Measurements from ENCODE around the gene AGPAT4.
"Not testable (repeated sequence)": the region's sequence is repeated elsewhere in the genome, so short reads cannot be mapped to it uniquely, and the experiment has no call there.

AGPAT4 gene

GRCh38 chr6:161198783-161199460, 74.9 kb downstream of the AGPAT4 start:
- Mint-ChIP-seq H3K27me3 (ENCODE audit: low read depth) (no peaks in the 10 kb centered on the region), H3K4me3 (no peak overlapping the region), H3K4me1 (ENCODE audit: low read depth) (peaks cover 1% of the 10 kb centered on the region), H3K27ac (no peak overlapping the region), H3K36me3 (ENCODE audit: low read depth) (peaks cover 10% of the 10 kb centered on the region), H3K9me3 (no peaks in the 10 kb centered on the region)

- Mint-ChIP-seq H3K36me3 (ENCODE audit: low read depth) (peaks cover 10% of the 10 kb centered on the region), H3K4me1 (ENCODE audit: low read depth) (peaks cover 1% of the 10 kb centered on the region), H3K4me3 (no peak overlapping the region), H3K27me3 (ENCODE audit: low read depth) (no peaks in the 10 kb centered on the region), H3K27ac (no peak overlapping the region), H3K9me3 (peaks cover under 1% of the 10 kb centered on the region)
These were observed 75.7 kb downstream of the AGPAT4 start for GRCh38 chr6:161198176-161198575.

- Mint-ChIP-seq H3K4me3 (no peak overlapping the region), H3K27ac (no peak overlapping the region), H3K4me1 (ENCODE audit: low read depth) (peaks cover 4% of the 10 kb centered on the region), H3K36me3 (ENCODE audit: low read depth) (peaks cover 9% of the 10 kb centered on the region), H3K27me3 (ENCODE audit: low read depth) (no peaks in the 10 kb centered on the region), H3K9me3 (peaks cover 15% of the 10 kb centered on the region)
These were observed 78.5 kb downstream of the AGPAT4 start for GRCh38 chr6:161195386-161195785.

- peaks cover 5% of the 10 kb centered on the region for H3K4me1 Mint-ChIP-seq (ENCODE audit: low read depth)
- no peak overlapping the region for H3K27ac Mint-ChIP-seq
- H3K36me3 Mint-ChIP-seq (ENCODE audit: low read depth): peaks cover 8% of the 10 kb centered on the region
These were observed 79.5 kb downstream of the AGPAT4 start for GRCh38 chr6:161194374-161194773.

GRCh38 chr6:161192636-161193411, 81.0 kb downstream of the AGPAT4 start:
- Mint-ChIP-seq H3K36me3 (ENCODE audit: low read depth) (peaks cover 8% of the 10 kb centered on the region), H3K4me1 (ENCODE audit: low read depth) (peaks cover 5% of the 10 kb centered on the region), H3K27me3 (ENCODE audit: low read depth) (no peaks in the 10 kb centered on the region), H3K9me3 (peaks cover 15% of the 10 kb centered on the region), H3K4me3 (no peak overlapping the region), H3K27ac (no peak overlapping the region)

More at GRCh38 chr6:161194374-161194773, 79.5 kb downstream of the AGPAT4 start:
- Mint-ChIP-seq H3K27me3 (ENCODE audit: low read depth) (no peaks in the 10 kb centered on the region), H3K9me3 (peaks cover 15% of the 10 kb centered on the region), H3K4me3 (no peak overlapping the region)

GRCh38 chr6:161191671-161192070, 82.2 kb downstream of the AGPAT4 start:
- H3K36me3 Mint-ChIP-seq (ENCODE audit: low read depth): peaks cover 12% of the 10 kb centered on the region
- peaks cover 15% of the 10 kb centered on the region for H3K9me3 Mint-ChIP-seq
- no peak overlapping the region for H3K4me3 Mint-ChIP-seq
- peaks cover 9% of the 10 kb centered on the region for H3K4me1 Mint-ChIP-seq (ENCODE audit: low read depth)
- no peaks in the 10 kb centered on the region for H3K27me3 Mint-ChIP-seq (ENCODE audit: low read depth)
- H3K27ac Mint-ChIP-seq: no peak overlapping the region

- no peak overlapping the region for H3K27ac Mint-ChIP-seq
- no peak overlapping the region for H3K4me3 Mint-ChIP-seq
- no peaks in the 10 kb centered on the region for H3K27me3 Mint-ChIP-seq (ENCODE audit: low read depth)
- peaks cover 14% of the 10 kb centered on the region for H3K4me1 Mint-ChIP-seq (ENCODE audit: low read depth)
- H3K36me3 Mint-ChIP-seq (ENCODE audit: low read depth): peaks cover 16% of the 10 kb centered on the region
- H3K9me3 Mint-ChIP-seq: peaks cover 15% of the 10 kb centered on the region
These were observed 82.9 kb downstream of the AGPAT4 start for GRCh38 chr6:161191007-161191406.

- Mint-ChIP-seq H3K27ac (no peak overlapping the region), H3K4me1 (ENCODE audit: low read depth) (peaks cover 12% of the 10 kb centered on the region), H3K36me3 (ENCODE audit: low read depth) (peaks cover 15% of the 10 kb centered on the region), H3K27me3 (ENCODE audit: low read depth) (no peaks in the 10 kb centered on the region), H3K9me3 (peaks cover 15% of the 10 kb centered on the region), H3K4me3 (no peak overlapping the region)
These were observed 84.0 kb downstream of the AGPAT4 start for GRCh38 chr6:161189891-161190290.

GRCh38 chr6:161188547-161189465, 85.1 kb downstream of the AGPAT4 start:
- H3K9me3 Mint-ChIP-seq: peaks cover 15% of the 10 kb centered on the region
- no peak overlapping the region for H3K4me3 Mint-ChIP-seq
- H3K27me3 Mint-ChIP-seq (ENCODE audit: low read depth): no peaks in the 10 kb centered on the region
- H3K36me3 Mint-ChIP-seq (ENCODE audit: low read depth): peaks cover 14% of the 10 kb centered on the region
- no peak overlapping the region for H3K27ac Mint-ChIP-seq
- H3K4me1 Mint-ChIP-seq (ENCODE audit: low read depth): peaks cover 12% of the 10 kb centered on the region

GRCh38 chr6:161186173-161186769, 87.6 kb downstream of the AGPAT4 start:
- peak overlapping the region; percentile 29 for H3K27ac Mint-ChIP-seq
- peaks cover 4% of the 10 kb centered on the region for H3K9me3 Mint-ChIP-seq
- no peaks in the 10 kb centered on the region for H3K27me3 Mint-ChIP-seq (ENCODE audit: low read depth)
- H3K4me1 Mint-ChIP-seq (ENCODE audit: low read depth): peaks cover 12% of the 10 kb centered on the region
- H3K4me3 Mint-ChIP-seq: peak overlapping the region; percentile 14
- H3K36me3 Mint-ChIP-seq (ENCODE audit: low read depth): peaks cover 14% of the 10 kb centered on the region

- Mint-ChIP-seq H3K36me3 (ENCODE audit: low read depth) (peaks cover 5% of the 10 kb centered on the region), H3K4me3 (no peak overlapping the region), H3K9me3 (no peaks in the 10 kb centered on the region), H3K4me1 (ENCODE audit: low read depth) (no peaks in the 10 kb centered on the region), H3K27ac (no peak overlapping the region), H3K27me3 (ENCODE audit: low read depth) (no peaks in the 10 kb centered on the region)
These were observed 92.7 kb downstream of the AGPAT4 start for GRCh38 chr6:161181121-161181520.

- H3K36me3 Mint-ChIP-seq (ENCODE audit: low read depth); H3K27me3 Mint-ChIP-seq (ENCODE audit: low read depth); H3K27ac Mint-ChIP-seq; H3K9me3 Mint-ChIP-seq; H3K4me1 Mint-ChIP-seq (ENCODE audit: low read depth); H3K4me3 Mint-ChIP-seq: not testable (repeated sequence)
These were observed 95.7 kb downstream of the AGPAT4 start for GRCh38 chr6:161178155-161178554.

GRCh38 chr6:161176428-161176827, 97.4 kb downstream of the AGPAT4 start:
- not testable (repeated sequence) for H3K4me1 Mint-ChIP-seq (ENCODE audit: low read depth); H3K27ac Mint-ChIP-seq; H3K36me3 Mint-ChIP-seq (ENCODE audit: low read depth); H3K27me3 Mint-ChIP-seq (ENCODE audit: low read depth); H3K4me3 Mint-ChIP-seq
- H3K9me3 Mint-ChIP-seq: peaks cover 14% of the 10 kb centered on the region

- H3K9me3 Mint-ChIP-seq: peaks cover 14% of the 10 kb centered on the region
- not testable (repeated sequence) for H3K27me3 Mint-ChIP-seq (ENCODE audit: low read depth); H3K27ac Mint-ChIP-seq; H3K4me3 Mint-ChIP-seq; H3K4me1 Mint-ChIP-seq (ENCODE audit: low read depth); H3K36me3 Mint-ChIP-seq (ENCODE audit: low read depth)
These were observed 101.1 kb downstream of the AGPAT4 start for GRCh38 chr6:161172769-161173168.

All from T-helper 1 cell treated with Interleukin-12 subunit alpha and Interleukin-12 subunit beta and Interleukin-4 antibody, amounts not matched to agents 30 μg/mL and 1 μg/mL, for 36 hours (primary cell).